22Rv1 (cell line): ENCODE measurements around the gene GRIFIN.

Source experiments
- CTCF ChIP-seq: fragments of 450-650 bp; IDR thresholded peaks from 2 replicates; pipeline ENCODE4 v1.5.1; 2017; ENCODE audit warnings: mild to moderate bottlenecking
- ZFX ChIP-seq: fragments of 450-650 bp; IDR thresholded peaks from 2 replicates; pipeline ENCODE4 v1.6.1; 2017; ENCODE audit warnings: antibody characterized with exemption, borderline replicate concordance

- TF ChIP-seq CTCF (no peak), ZFX (no peak)
These were observed 8.0 kb downstream of the GRIFIN start for GRCh38 chr7:2468227-2468626.
